Measurements from ENCODE around the gene TCEAL9. TPM values are rescaled to one million over a fixed set of nuclear protein-coding genes. Genes with fewer than 3 reads are reported as not detected.
"Not testable (repeated sequence)": the region's sequence is repeated elsewhere in the genome, so short reads cannot be mapped to it uniquely, and the experiment has no call there.

Gene TCEAL9
- total RNA-seq, 2 experiments from 2014 or later, result not detected

GRCh38 chrX:103347682-103348397, 8.5 kb upstream of the TCEAL9 start:
- Mint-ChIP-seq H3K9me3 (no peaks in the 10 kb centered on the region), H3K4me3 (no peak overlapping the region)

GRCh38 chrX:103356858-103357257, 552 bp downstream of the TCEAL9 start:
- CTCF ChIA-PET, result no interaction called here

More at GRCh38 chrX:103347682-103348397, 8.5 kb upstream of the TCEAL9 start:
- no peak for ATAC-seq (ENCODE audit: poor library complexity)
- no peak overlapping the region for H3K4me3 ChIP-seq (ENCODE audit: low read length)
- H3K27ac Mint-ChIP-seq, result no peak overlapping the region
- H3K27ac ChIP-seq (ENCODE audit: low read depth in 1 of 2, low read length in 2 of 2), result no peak overlapping the region
- H3K4me1 Mint-ChIP-seq (ENCODE audit: low read depth), result no peaks in the 10 kb centered on the region
- POLR2A ChIA-PET, result no interaction called here
- CTCF ChIA-PET, result no interaction called here
- peaks cover 8% of the 10 kb centered on the region for H3K27me3 Mint-ChIP-seq
- no peaks in the 10 kb centered on the region for H3K27me3 ChIP-seq (ENCODE audit: control insufficient read depth in 1 of 2, insufficient read depth in 2 of 2, low read length in 2 of 2)
- H3K4me1 ChIP-seq (ENCODE audit: insufficient read depth, low read length), result no peaks in the 10 kb centered on the region
- no peaks in the 10 kb centered on the region for H3K36me3 Mint-ChIP-seq (ENCODE audit: low read depth)
- TF ChIP-seq CTCF (IDR thresholded peaks at IDR 0.05), result no peak
- no peak for DNase-seq
- no peaks in the 10 kb centered on the region for H3K9me3 ChIP-seq (ENCODE audit: control insufficient read depth in 1 of 2, insufficient read depth in 1 of 2, low read length in 2 of 2)
- no peaks in the 10 kb centered on the region for H3K36me3 ChIP-seq (ENCODE audit: insufficient read depth, low read length)
- intact Hi-C loops (cut with DNase I, micrococcal nuclease), result no loop called here

DNA sequence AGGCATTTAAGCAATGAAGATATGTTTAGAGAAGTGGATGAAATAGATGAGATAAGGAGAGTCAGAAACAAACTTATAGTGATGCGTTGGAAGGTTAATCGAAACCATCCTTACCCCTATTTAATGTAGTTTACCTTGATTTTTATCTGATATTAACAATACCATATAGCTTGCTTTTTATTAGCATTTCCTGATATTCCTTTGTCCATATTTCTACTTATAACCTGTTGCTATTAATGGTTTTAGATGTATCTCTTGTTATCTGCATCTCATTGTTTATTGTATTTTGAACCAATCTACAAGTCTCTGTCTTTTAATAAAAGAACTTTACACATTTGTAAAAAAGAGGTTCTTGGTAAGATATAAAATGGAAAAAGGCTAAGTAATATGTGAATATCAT, 1.6 kb downstream of the TCEAL9 start:
- peaks cover 11% of the 10 kb centered on the region for H3K4me1 ChIP-seq (ENCODE audit: insufficient read depth, low read length)
- DNase-seq (no peak), ATAC-seq (ENCODE audit: poor library complexity) (no peak)
- H3K36me3 ChIP-seq (ENCODE audit: insufficient read depth, low read length), result no peaks in the 10 kb centered on the region
- CTCF ChIA-PET, result no interaction called here
- no peak overlapping the region for H3K27ac ChIP-seq (ENCODE audit: low read depth in 1 of 2, low read length in 2 of 2)
- H3K27me3 Mint-ChIP-seq, result peaks cover 19% of the 10 kb centered on the region
- intact Hi-C loops (cut with DNase I, micrococcal nuclease), result no loop called here
- no peak overlapping the region for H3K4me3 ChIP-seq (ENCODE audit: low read length)
- peaks cover 20% of the 10 kb centered on the region for H3K4me1 Mint-ChIP-seq (ENCODE audit: low read depth)
- H3K4me3 Mint-ChIP-seq, result no peak overlapping the region
- TF ChIP-seq CTCF (IDR thresholded peaks at IDR 0.05), result no peak
- H3K36me3 Mint-ChIP-seq (ENCODE audit: low read depth), result no peaks in the 10 kb centered on the region
- H3K27ac Mint-ChIP-seq, result no peak overlapping the region
- no peaks in the 10 kb centered on the region for H3K27me3 ChIP-seq (ENCODE audit: control insufficient read depth in 1 of 2, insufficient read depth in 2 of 2, low read length in 2 of 2)
- H3K9me3 Mint-ChIP-seq, result no peaks in the 10 kb centered on the region
- POLR2A ChIA-PET, result no interaction called here
- H3K9me3 ChIP-seq (ENCODE audit: control insufficient read depth in 1 of 2, insufficient read depth in 1 of 2, low read length in 2 of 2), result no peaks in the 10 kb centered on the region

More at GRCh38 chrX:103356858-103357257, 552 bp downstream of the TCEAL9 start:
- POLR2A ChIA-PET, result no interaction called here
- DNase-seq, result peak in 2 of 14 experiments; percentile 5 to 15
- TF ChIP-seq CTCF (IDR thresholded peaks at IDR 0.05), result no peak
- no peaks in the 10 kb centered on the region for H3K36me3 ChIP-seq (ENCODE audit: insufficient read depth, low read length)
- Mint-ChIP-seq H3K4me1 (ENCODE audit: low read depth) (peaks cover 20% of the 10 kb centered on the region), H3K27me3 (peaks cover 19% of the 10 kb centered on the region), H3K9me3 (no peaks in the 10 kb centered on the region), H3K4me3 (peak overlapping the region; percentile 80), H3K36me3 (ENCODE audit: low read depth) (no peaks in the 10 kb centered on the region), H3K27ac (no peak overlapping the region)
- H3K4me1 ChIP-seq (ENCODE audit: insufficient read depth, low read length), result peaks cover 11% of the 10 kb centered on the region
- H3K9me3 ChIP-seq (ENCODE audit: control insufficient read depth in 1 of 2, insufficient read depth in 1 of 2, low read length in 2 of 2), result no peaks in the 10 kb centered on the region
- H3K4me3 ChIP-seq (ENCODE audit: low read length), result peak overlapping the region; percentile 61
- H3K27me3 ChIP-seq (ENCODE audit: control insufficient read depth in 1 of 2, insufficient read depth in 2 of 2, low read length in 2 of 2), result no peaks in the 10 kb centered on the region
- no peak for ATAC-seq (ENCODE audit: poor library complexity)
- no peak overlapping the region for H3K27ac ChIP-seq (ENCODE audit: low read depth in 1 of 2, low read length in 2 of 2)
- intact Hi-C loops (cut with DNase I, micrococcal nuclease), result no loop called here

DNA sequence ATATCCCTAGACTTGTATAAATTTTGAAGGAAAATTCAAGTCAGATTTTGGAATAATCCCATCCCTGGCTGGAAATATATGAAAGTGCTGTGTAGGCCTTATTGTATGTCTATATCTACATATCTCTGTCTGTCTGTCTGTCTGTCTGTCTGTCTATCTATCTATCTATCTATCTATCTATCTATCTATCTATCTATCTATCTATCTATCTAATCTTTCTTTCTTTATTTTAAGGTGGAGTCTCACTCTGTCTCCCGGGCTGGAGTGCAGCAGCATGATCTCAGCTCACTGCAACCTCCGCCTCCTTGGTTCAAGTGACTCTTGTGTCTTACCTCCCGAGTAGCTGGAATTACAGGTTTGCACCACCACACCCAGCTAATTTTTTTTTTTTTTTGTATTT, 3.3 kb downstream of the TCEAL9 start:
- H3K36me3 Mint-ChIP-seq (ENCODE audit: low read depth); DNase-seq; H3K27ac Mint-ChIP-seq; POLR2A ChIA-PET; H3K4me3 ChIP-seq (ENCODE audit: low read length); intact Hi-C loops (cut with DNase I, micrococcal nuclease); H3K27ac ChIP-seq (ENCODE audit: low read depth in 1 of 2, low read length in 2 of 2); CTCF ChIA-PET; H3K4me3 Mint-ChIP-seq; H3K9me3 ChIP-seq (ENCODE audit: control insufficient read depth in 1 of 2, insufficient read depth in 1 of 2, low read length in 2 of 2); H3K36me3 ChIP-seq (ENCODE audit: insufficient read depth, low read length); H3K9me3 Mint-ChIP-seq; H3K27me3 ChIP-seq (ENCODE audit: control insufficient read depth in 1 of 2, insufficient read depth in 2 of 2, low read length in 2 of 2); ATAC-seq (ENCODE audit: poor library complexity): not testable (repeated sequence)
- H3K4me1 ChIP-seq (ENCODE audit: insufficient read depth, low read length), result peaks cover 11% of the 10 kb centered on the region
- H3K27me3 Mint-ChIP-seq, result peaks cover 14% of the 10 kb centered on the region
- H3K4me1 Mint-ChIP-seq (ENCODE audit: low read depth), result peaks cover 20% of the 10 kb centered on the region

Data from CD4-positive, alpha-beta T cell (primary cell).